Measurements from ENCODE around the gene MGMT.

The MGMT gene

DNA sequence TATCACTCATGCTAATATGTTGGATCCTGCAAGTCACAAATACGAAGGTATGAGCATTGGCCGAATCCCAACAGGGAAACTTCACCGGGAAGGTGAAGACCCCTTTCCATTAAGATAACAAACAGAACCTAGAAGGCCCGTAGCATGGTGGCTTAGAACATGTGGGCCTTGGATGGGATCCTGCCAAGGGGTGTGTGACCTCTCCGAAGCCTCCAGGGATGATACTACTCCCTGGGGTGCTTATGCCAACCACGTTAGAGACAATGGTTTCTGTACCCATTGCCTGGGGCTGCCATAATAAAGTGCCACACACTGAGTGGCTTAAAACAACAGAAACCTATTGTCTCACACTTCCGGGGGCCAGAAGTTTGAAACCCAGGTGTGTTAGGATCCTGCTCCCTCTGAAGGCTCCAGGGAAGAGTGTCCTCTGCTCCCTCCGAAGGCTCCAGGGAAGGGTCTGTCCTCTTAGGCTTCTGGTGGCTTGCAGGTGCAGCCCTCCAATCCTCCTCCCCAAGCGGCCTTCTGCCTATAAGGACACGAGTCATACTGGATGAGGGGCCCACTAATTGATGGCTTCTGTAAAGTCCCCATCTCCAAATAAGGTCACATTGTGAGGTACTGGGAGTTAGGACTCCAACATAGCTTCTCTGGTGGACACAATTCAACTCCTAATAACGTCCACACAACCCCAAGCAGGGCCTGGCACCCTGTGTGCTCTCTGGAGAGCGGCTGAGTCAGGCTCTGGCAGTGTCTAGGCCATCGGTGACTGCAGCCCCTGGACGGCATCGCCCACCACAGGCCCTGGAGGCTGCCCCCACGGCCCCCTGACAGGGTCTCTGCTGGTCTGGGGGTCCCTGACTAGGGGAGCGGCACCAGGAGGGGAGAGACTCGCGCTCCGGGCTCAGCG lies 992 bp upstream of the MGMT start:
- no peak for DNase-seq (ENCODE audit: low read depth)
- peak overlapping the region; percentile 64 for H3K4me3 ChIP-seq (ENCODE audit: low read length)
- TF ChIP-seq CTCF (IDR thresholded peaks at IDR 0.05; ENCODE audit: insufficient read depth, low read depth, low read length, missing control alignments) = no peak

DNA sequence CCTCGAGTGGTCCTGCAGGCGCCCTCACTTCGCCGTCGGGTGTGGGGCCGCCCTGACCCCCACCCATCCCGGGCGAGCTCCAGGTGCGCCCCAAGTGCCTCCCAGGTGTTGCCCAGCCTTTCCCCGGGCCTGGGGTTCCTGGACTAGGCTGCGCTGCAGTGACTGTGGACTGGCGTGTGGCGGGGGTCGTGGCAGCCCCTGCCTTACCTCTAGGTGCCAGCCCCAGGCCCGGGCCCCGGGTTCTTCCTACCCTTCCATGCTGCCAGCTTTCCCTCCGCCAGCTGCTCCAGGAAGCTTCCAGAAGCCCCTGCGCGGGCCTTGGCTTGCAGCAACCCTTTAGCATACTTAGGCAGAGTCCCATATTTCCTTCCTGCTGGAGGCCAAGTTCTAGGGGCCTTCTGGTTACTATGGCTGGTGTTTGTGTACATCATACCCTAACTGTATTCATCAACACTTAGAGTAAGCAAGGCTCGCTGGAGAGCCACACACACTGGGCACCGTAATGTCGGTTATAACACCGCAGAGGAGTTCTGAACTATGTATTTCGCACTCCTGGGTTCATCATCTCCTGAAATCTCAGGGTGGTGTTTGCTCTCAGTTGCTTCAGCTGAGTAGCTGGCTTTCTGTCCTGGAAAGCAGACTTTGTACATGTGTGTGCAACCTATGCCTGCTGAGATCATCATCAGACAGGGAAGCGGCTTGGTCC lies 471 bp downstream of the MGMT start:
- TF ChIP-seq CTCF (IDR thresholded peaks at IDR 0.05; ENCODE audit: insufficient read depth, low read depth, low read length, missing control alignments) = no peak
- H3K4me3 ChIP-seq (ENCODE audit: low read length) = peak overlapping the region; percentile 69
- DNase-seq (ENCODE audit: low read depth) = no peak

DNA sequence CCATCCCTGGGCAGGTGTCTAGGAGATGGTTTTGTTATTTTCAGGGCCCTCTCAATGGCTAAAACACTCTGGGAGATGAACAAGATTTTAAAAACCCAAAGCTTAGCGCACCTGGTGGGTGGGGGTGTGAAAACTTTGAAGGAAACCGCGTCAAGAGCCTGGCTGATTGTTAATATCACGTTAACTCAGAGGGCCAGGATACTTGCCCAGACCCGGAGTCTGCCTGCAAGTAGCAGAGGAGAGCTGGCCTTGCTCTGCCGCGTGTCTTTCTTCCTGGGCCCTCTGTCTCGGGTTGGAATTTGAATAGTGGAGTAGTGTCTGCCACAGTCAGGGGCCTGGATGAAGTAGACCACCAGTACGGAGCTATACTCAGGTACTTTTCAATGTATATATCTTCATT lies 1.1 kb downstream of the MGMT start:
- no peak for DNase-seq (ENCODE audit: low read depth)
- TF ChIP-seq CTCF (IDR thresholded peaks at IDR 0.05; ENCODE audit: insufficient read depth, low read depth, low read length, missing control alignments) = no peak
- peak overlapping the region; percentile 69 for H3K4me3 ChIP-seq (ENCODE audit: low read length)

GRCh38 chr10:129470103-129470851 lies 3.2 kb downstream of the MGMT start:
- TF ChIP-seq CTCF (IDR thresholded peaks at IDR 0.05; ENCODE audit: insufficient read depth, low read depth, low read length, missing control alignments) = no peak
- DNase-seq (ENCODE audit: low read depth) = no peak
- no peak overlapping the region for H3K4me3 ChIP-seq (ENCODE audit: low read length)

DNA sequence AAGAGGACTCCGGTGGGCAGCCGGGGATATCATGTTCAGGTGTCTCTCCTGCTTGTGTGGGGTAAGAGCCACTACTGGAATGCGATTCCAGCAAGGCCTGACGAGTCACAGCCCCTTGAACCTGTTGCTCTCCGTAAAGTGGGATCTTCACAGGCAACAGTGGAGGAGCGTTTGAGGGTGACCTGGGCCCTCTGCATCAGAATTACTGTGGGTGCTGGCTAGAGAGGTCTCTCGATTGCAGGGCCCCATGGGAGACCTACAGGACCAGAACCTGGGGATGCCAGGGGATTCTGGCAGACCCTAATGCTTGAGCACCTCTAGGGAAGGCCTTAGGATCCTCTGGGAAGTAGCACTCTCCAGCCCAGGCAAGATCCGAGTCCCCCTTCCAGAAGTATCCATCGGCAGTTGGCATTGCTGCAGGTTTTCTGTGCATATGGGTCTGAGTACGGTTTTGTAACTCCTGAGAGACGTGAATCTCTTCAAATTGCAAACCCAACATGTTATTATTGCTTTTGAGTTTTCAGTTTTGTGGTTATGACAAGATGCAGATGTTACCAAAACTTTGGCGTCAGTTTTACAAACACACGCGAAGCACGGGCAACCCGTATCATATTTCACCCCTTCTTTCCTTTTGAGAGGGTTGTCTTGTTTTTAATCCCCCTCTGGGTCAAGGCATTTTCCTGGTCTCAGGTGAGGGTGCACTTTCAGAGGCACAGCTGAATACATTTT lies 4.6 kb downstream of the MGMT start:
- no peak for TF ChIP-seq CTCF (IDR thresholded peaks at IDR 0.05; ENCODE audit: insufficient read depth, low read depth, low read length, missing control alignments)
- H3K4me3 ChIP-seq (ENCODE audit: low read length) = no peak overlapping the region
- no peak for DNase-seq (ENCODE audit: low read depth)
